ENCODE measurements around the gene BCR. TPM values are rescaled to one million over a fixed set of nuclear protein-coding genes. Genes with fewer than 3 reads are reported as not detected.
"Not testable (repeated sequence)": the region's sequence is repeated elsewhere in the genome, so short reads cannot be mapped to it uniquely, and the experiment has no call there.

BCR gene
- total RNA-seq, 3 donors from 2014 or later, result 43.6 to 56.0 (median 49.5) TPM

GRCh38 chr22:23306438-23306921, 126.2 kb downstream of the BCR start:
- no peak overlapping the region for H3K4me3 ChIP-seq
- peak; percentile 14 for ATAC-seq
- TF ChIP-seq, protein P1, sequence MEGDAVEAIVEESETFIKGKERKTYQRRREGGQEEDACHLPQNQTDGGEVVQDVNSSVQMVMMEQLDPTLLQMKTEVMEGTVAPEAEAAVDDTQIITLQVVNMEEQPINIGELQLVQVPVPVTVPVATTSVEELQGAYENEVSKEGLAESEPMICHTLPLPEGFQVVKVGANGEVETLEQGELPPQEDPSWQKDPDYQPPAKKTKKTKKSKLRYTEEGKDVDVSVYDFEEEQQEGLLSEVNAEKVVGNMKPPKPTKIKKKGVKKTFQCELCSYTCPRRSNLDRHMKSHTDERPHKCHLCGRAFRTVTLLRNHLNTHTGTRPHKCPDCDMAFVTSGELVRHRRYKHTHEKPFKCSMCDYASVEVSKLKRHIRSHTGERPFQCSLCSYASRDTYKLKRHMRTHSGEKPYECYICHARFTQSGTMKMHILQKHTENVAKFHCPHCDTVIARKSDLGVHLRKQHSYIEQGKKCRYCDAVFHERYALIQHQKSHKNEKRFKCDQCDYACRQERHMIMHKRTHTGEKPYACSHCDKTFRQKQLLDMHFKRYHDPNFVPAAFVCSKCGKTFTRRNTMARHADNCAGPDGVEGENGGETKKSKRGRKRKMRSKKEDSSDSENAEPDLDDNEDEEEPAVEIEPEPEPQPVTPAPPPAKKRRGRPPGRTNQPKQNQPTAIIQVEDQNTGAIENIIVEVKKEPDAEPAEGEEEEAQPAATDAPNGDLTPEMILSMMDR (IDR thresholded peaks at IDR 0.05), result no peak
- H3K9me3 ChIP-seq, result no peaks in the 10 kb centered on the region
- no peak for DNase-seq
- intact Hi-C loops (cut with DNase I, micrococcal nuclease), result no loop called here
- H3K4me1 ChIP-seq (ENCODE audit: low read depth), result no peaks in the 10 kb centered on the region
- H3K36me3 ChIP-seq (ENCODE audit: low read depth), result no peaks in the 10 kb centered on the region

- ATAC-seq (no peak), DNase-seq (no peak)
- Histone ChIP-seq H3K4me3 (no peak overlapping the region), H3K9me3 (no peaks in the 10 kb centered on the region), H3K36me3 (ENCODE audit: low read depth) (no peaks in the 10 kb centered on the region), H3K4me1 (ENCODE audit: low read depth) (no peaks in the 10 kb centered on the region)
- TF ChIP-seq, protein P1 (IDR thresholded peaks at IDR 0.05), result no peak
- intact Hi-C loops (cut with DNase I, micrococcal nuclease), result no loop called here
Measured at GRCh38 chr22:23306926-23307325, 126.6 kb downstream of the BCR start.

DNA sequence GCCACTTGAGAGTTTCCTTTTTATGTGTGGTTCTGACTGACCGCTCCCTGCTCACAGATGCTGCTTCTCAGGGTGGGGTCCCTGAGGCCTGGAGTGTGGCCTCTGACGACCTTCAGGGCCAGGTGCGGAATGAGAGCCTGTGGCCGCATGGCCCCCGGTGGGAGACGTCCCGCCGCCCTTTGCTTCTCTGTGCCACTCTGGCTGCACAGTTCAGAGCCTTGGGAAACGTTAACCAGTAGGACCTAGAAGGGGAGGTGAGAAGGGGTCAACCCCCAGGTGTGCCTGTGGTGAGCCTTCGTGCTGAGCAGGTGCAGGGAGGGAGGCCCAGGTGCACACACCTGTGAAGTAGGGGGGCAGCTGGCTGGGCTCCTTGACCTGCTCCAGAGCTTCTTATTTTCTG, 127.2 kb downstream of the BCR start:
- DNase-seq; intact Hi-C loops (cut with DNase I, micrococcal nuclease): not testable (repeated sequence)

DNA sequence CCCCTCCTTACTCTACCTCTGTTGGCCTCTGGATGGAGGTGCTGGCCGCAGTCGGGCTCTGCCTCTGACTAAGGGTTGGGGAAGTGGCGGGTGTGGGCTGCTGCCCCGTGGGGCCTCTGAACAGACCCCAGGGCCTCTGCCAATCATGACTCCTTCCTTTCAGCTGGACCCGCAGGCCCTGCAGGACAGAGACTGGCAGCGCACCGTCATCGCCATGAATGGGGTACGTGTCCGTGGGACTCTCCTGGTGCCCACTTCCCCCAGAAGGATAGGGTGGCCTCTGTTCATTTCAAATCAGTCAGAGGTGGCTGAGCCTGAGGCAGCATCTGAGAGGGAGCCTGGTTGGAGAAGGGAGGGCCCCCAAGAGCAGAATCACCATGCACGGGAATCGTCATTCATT, 129.0 kb downstream of the BCR start:
- H3K4me1 ChIP-seq (ENCODE audit: low read depth); DNase-seq; ATAC-seq: not testable (repeated sequence)

More for the DNA sequence above, 127.2 kb downstream of the BCR start:
- H3K4me3 ChIP-seq; ATAC-seq; H3K4me1 ChIP-seq (ENCODE audit: low read depth); H3K36me3 ChIP-seq (ENCODE audit: low read depth); H3K9me3 ChIP-seq: not testable (repeated sequence)

GRCh38 chr22:23310443-23311097, 130.3 kb downstream of the BCR start:
- DNase-seq; H3K9me3 ChIP-seq; H3K4me3 ChIP-seq; ATAC-seq; H3K4me1 ChIP-seq (ENCODE audit: low read depth); H3K36me3 ChIP-seq (ENCODE audit: low read depth): not testable (repeated sequence)
- intact Hi-C loops (cut with DNase I, micrococcal nuclease), result loop anchor here in 1 of 2 donors (5.0 kb wide), 1 partner anchor 77 kb away; no protein-coding TSS in a partner anchor

More for the DNA sequence above, 129.0 kb downstream of the BCR start:
- H3K4me3 ChIP-seq; H3K36me3 ChIP-seq (ENCODE audit: low read depth); H3K9me3 ChIP-seq; intact Hi-C loops (cut with DNase I, micrococcal nuclease): not testable (repeated sequence)

DNA sequence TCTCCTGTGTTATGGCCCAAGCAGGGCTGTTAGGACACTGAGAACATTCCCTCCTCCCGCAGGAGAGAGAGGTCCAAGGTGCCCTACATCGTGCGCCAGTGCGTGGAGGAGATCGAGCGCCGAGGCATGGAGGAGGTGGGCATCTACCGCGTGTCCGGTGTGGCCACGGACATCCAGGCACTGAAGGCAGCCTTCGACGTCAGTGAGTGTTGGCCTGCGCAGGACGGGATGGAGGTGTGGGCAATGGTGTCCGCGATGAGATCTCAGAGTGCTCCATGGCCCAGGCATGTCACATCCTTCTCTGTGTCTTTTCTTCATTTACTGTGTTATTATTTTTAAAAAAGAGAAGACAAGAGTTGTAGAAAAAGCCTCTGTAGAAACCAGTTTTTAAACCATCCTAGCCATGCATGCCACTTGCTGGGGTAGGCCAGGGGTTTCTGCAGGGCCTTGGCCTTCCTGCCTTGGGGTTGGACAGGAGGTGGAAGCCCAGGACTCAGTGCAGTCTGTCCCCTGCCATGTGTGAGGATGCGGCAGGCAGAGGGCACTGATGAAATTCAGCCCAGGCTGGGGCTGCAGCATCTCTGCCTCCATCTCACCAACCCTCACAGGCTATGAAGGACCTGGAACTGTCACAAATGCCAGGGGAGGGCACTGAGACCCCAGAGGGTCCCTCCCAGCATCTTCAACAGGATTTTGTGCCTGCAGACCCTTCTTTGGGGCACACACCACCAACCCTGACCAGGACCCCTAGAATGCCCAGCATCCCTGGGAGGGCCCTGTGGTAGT, 131.5 kb downstream of the BCR start:
- not testable (repeated sequence) for ATAC-seq; H3K4me1 ChIP-seq (ENCODE audit: low read depth); H3K4me3 ChIP-seq; H3K9me3 ChIP-seq; H3K36me3 ChIP-seq (ENCODE audit: low read depth); DNase-seq
- intact Hi-C loops (cut with DNase I, micrococcal nuclease), result loop anchor here in 1 of 2 donors (5.0 kb wide), 1 partner anchor 75 kb away; no protein-coding TSS in a partner anchor

- Histone ChIP-seq H3K9me3 (no peaks in the 10 kb centered on the region), H3K4me1 (ENCODE audit: low read depth) (no peaks in the 10 kb centered on the region), H3K4me3 (no peak overlapping the region), H3K36me3 (ENCODE audit: low read depth) (no peaks in the 10 kb centered on the region)
- intact Hi-C loops (cut with DNase I, micrococcal nuclease), result loop anchor here in 1 of 2 donors (5.0 kb wide), 1 partner anchor 73 kb away; no protein-coding TSS in a partner anchor
- ATAC-seq (no peak), DNase-seq (no peak)
- TF ChIP-seq, protein P1 (IDR thresholded peaks at IDR 0.05), result no peak
Measured at GRCh38 chr22:23313791-23314567, 133.7 kb downstream of the BCR start.

Measured in mucosa of descending colon (tissue), 3 donors.